K562 (cell line): ENCODE results near the gene RALB.

Source experiments
- CREB3L1 ChIP-seq: fragments of 450-650 bp; IDR thresholded peaks from 2 replicates; pipeline ENCODE4 v1.6.1; 2014; ENCODE audit warnings: low read depth, mild to moderate bottlenecking, moderate library complexity, borderline replicate concordance
- EGR1 ChIP-seq: fragments of 450-650 bp; conservative IDR thresholded peaks from 2 replicates; pipeline ENCODE4 v1.6.1; 2017; ENCODE audit warnings: mild to moderate bottlenecking
- EP300 ChIP-seq: IDR thresholded peaks from 2 replicates; pipeline ENCODE4 v1.6.1; 2012; ENCODE audit warnings: low read length, improper control_type of control experiment
- HOXB6 ChIP-seq: fragments of 250-450 bp; sonication (Bioruptor Pico); IDR thresholded peaks from 2 replicates; pipeline ENCODE4 v1.5.1; 2022; ENCODE audit warnings: mild to moderate bottlenecking, borderline replicate concordance
- MAFF ChIP-seq: IDR thresholded peaks from 2 replicates; pipeline ENCODE4 v1.6.1; 2012; ENCODE audit warnings: low read length, improper control_type of control experiment
- MBD2 ChIP-seq: sonication (generic); IDR thresholded peaks from 2 replicates; pipeline ENCODE4 v1.6.1; 2016; ENCODE audit warnings: low read depth, borderline replicate concordance
- ZKSCAN1 ChIP-seq: fragments of 150-350 bp; IDR thresholded peaks from 2 replicates; pipeline ENCODE4 v1.6.1; 2016; ENCODE audit warnings: low read depth, low read length

- no peak for TF ChIP-seq MAFF
- no peak for TF ChIP-seq EGR1
- no peak for TF ChIP-seq EP300
- TF ChIP-seq ZKSCAN1: no peak
- TF ChIP-seq MBD2: no peak
- TF ChIP-seq HOXB6 (CRISPR knock-in tag): no peak
- no peak for TF ChIP-seq CREB3L1
Observed at GRCh38 chr2:120231564-120231973, 21.1 kb upstream of the RALB start.
